ENCODE measurements around the gene PREB.

GRCh38 chr2:27137322-27137935 lies 3.0 kb upstream of the PREB start:
- TF ChIP-seq POLR2A (IDR thresholded peaks at IDR 0.05; ENCODE audit: low read depth, low read length) (no peak), CTCF (IDR thresholded peaks at IDR 0.05; ENCODE audit: extremely low read depth in 1 of 2, insufficient read depth in 1 of 2, low read depth in 1 of 2, low read length in 2 of 2) (no peak), POLR2AphosphoS5 (IDR thresholded peaks at IDR 0.05; ENCODE audit: insufficient read depth, low read depth, low read length) (no peak), MAX (IDR thresholded peaks at IDR 0.05; ENCODE audit: insufficient read depth, insufficient read length) (no peak), JUN (IDR thresholded peaks at IDR 0.05; ENCODE audit: borderline replicate concordance, insufficient read depth, insufficient read length, low read depth) (no peak), FOS (IDR thresholded peaks at IDR 0.05; ENCODE audit: borderline replicate concordance, insufficient read depth, low read length) (no peak), EZH2 (IDR thresholded peaks at IDR 0.05; ENCODE audit: borderline replicate concordance, low read depth, low read length, severe bottlenecking) (no peak), MYC (IDR thresholded peaks at IDR 0.05; ENCODE audit: low read depth, low read length) (no peak)
